ENCODE data around the gene CTIF. TPM values are rescaled to one million over a fixed set of nuclear protein-coding genes. Genes with fewer than 3 reads are reported as not detected.

The CTIF gene
- total and polyA plus RNA-seq, 12 donors: 44.5 to 74.1 (median 58.9) TPM

- peak overlapping the region; percentile 29 to 76 (median 56) for H3K27ac ChIP-seq
- WGBS, 2 donors: 67 to 81% methylated on average over 10 of the region's 10 CpGs
- intact Hi-C loops (cut with DNase I): loop anchor here in 2 of 10 donors (10.0 kb wide), 4 partner anchors 57 to 257 kb away; no protein-coding TSS in a partner anchor
- peaks cover 0 to 36% (median 0%) of the 10 kb centered on the region in 9 donors for H3K36me3 ChIP-seq
- DNase-seq (no peak), ATAC-seq (peak in 7 of 8 donors; percentile 23 to 85 (median 43))
- peaks cover 0 to 71% (median 13%) of the 10 kb centered on the region in 9 donors for H3K4me1 ChIP-seq
- H3K4me3 ChIP-seq: no peak overlapping the region
- no peaks in the 10 kb centered on the region for H3K27me3 ChIP-seq
- no peaks in the 10 kb centered on the region for H3K9me3 ChIP-seq
- TF ChIP-seq CTCF (IDR thresholded peaks at IDR 0.05): no peak
Observed at GRCh38 chr18:48687346-48688042, 148.7 kb downstream of the CTIF start.

- no peak for DNase-seq
- TF ChIP-seq CTCF (IDR thresholded peaks at IDR 0.05): no peak
- intact Hi-C loops (cut with DNase I): loop anchor here in 2 of 10 donors (10.0 kb wide), 4 partner anchors 56 to 256 kb away; no protein-coding TSS in a partner anchor
- Histone ChIP-seq H3K4me3 (no peak overlapping the region), H3K36me3 (peaks cover 0 to 27% (median 0%) of the 10 kb centered on the region in 9 donors), H3K4me1 (peaks cover 0 to 78% (median 16%) of the 10 kb centered on the region in 9 donors), H3K9me3 (no peaks in the 10 kb centered on the region), H3K27ac (no peak overlapping the region), H3K27me3 (no peaks in the 10 kb centered on the region)
- 93 to 97% methylated on average over 9 of the region's 9 CpGs for WGBS, 2 donors
- peak in 1 of 8 donors; percentile 46 for ATAC-seq
Observed at GRCh38 chr18:48688961-48689360, 150.1 kb downstream of the CTIF start.

GRCh38 chr18:48689548-48689947 lies 150.7 kb downstream of the CTIF start:
- intact Hi-C loops (cut with DNase I): loop anchor here in 2 of 10 donors (10.0 kb wide), 4 partner anchors 55 to 255 kb away; no protein-coding TSS in a partner anchor
- H3K27me3 ChIP-seq: no peaks in the 10 kb centered on the region
- no peak for TF ChIP-seq CTCF (IDR thresholded peaks at IDR 0.05)
- ATAC-seq (no peak), DNase-seq (no peak)
- H3K4me3 ChIP-seq: no peak overlapping the region
- no peaks in the 10 kb centered on the region for H3K9me3 ChIP-seq
- WGBS, 2 donors: 89 to 98% methylated on average over 4 of the region's 4 CpGs
- H3K4me1 ChIP-seq: peaks cover 0 to 81% (median 20%) of the 10 kb centered on the region in 9 donors
- peaks cover 0 to 27% (median 0%) of the 10 kb centered on the region in 9 donors for H3K36me3 ChIP-seq
- H3K27ac ChIP-seq: peak overlapping the region in 1 of 10 donors; percentile 72

- Histone ChIP-seq H3K36me3 (peaks cover 0 to 27% (median 0%) of the 10 kb centered on the region in 9 donors), H3K4me1 (peaks cover 0 to 81% (median 27%) of the 10 kb centered on the region in 9 donors), H3K27me3 (no peaks in the 10 kb centered on the region), H3K9me3 (no peaks in the 10 kb centered on the region), H3K27ac (peak overlapping the region in 4 of 10 donors; percentile 11 to 72 (median 40)), H3K4me3 (no peak overlapping the region)
- WGBS, 2 donors: 96 to 97% methylated on average over 5 of the region's 5 CpGs
- no peak for TF ChIP-seq CTCF (IDR thresholded peaks at IDR 0.05)
- DNase-seq (no peak), ATAC-seq (no peak)
- intact Hi-C loops (cut with DNase I): loop anchor here in 1 of 10 donors (10.0 kb wide), 1 partner anchor 754 kb away; no protein-coding TSS in a partner anchor
Observed at GRCh38 chr18:48690494-48690893, 151.7 kb downstream of the CTIF start.

Data from heart right ventricle (tissue), 16 donors.